Stomach (tissue), 4 donors: Measurements from ENCODE around the gene CFAP161.

Source experiments
- POLR2A ChIP-seq, 4 donors: fragments of 450-650 bp; IDR thresholded peaks; one replicate each; pipeline ENCODE4 v1.6.1; 2016; ENCODE audit warnings: antibody characterized with exemption in 4 of 4, control low read depth in 2 of 4, mild to moderate bottlenecking in 1 of 4, moderate library complexity in 1 of 4
- TF ChIP-seq, protein P1 (sequence below), 7 experiments: fragments of 450-650 bp in 4 of 7; fragments of 200-600 bp in 3 of 7; sonication (generic) in 3 of 7; IDR thresholded peaks; one replicate each; pipeline ENCODE4 v1.5.1; 2016 to 2019; ENCODE audit warnings: antibody characterized with exemption in 7 of 7, control low read depth in 2 of 7, mild to moderate bottlenecking in 1 of 7

DNA sequence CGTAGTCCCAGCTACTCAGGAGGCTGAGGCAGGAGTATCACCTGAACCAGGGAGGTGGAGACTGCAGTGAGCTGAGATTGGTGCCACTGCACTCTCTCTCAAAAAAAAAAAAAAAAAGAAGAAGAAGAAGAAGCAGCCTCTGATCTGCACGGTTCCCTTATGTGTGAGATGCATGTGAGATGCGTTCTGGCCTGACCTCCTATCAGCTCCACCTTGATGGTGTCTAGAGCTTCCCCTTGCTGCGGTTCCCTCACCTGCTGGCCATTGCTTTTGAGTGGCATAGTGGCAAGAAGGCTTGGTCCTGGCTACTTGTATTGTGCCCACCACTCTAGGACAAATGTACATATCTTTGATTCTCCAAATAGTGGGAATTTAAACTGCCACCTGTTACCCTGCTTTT is 49.4 kb upstream of the CFAP161 start:
- TF ChIP-seq POLR2A (IDR thresholded peaks at IDR 0.05), result no peak
- TF ChIP-seq, protein P1, sequence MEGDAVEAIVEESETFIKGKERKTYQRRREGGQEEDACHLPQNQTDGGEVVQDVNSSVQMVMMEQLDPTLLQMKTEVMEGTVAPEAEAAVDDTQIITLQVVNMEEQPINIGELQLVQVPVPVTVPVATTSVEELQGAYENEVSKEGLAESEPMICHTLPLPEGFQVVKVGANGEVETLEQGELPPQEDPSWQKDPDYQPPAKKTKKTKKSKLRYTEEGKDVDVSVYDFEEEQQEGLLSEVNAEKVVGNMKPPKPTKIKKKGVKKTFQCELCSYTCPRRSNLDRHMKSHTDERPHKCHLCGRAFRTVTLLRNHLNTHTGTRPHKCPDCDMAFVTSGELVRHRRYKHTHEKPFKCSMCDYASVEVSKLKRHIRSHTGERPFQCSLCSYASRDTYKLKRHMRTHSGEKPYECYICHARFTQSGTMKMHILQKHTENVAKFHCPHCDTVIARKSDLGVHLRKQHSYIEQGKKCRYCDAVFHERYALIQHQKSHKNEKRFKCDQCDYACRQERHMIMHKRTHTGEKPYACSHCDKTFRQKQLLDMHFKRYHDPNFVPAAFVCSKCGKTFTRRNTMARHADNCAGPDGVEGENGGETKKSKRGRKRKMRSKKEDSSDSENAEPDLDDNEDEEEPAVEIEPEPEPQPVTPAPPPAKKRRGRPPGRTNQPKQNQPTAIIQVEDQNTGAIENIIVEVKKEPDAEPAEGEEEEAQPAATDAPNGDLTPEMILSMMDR (IDR thresholded peaks at IDR 0.05), result no peak
